HG03439 (cell line): ENCODE measurements around the gene PEAK3.
A peak's percentile ranks its signal among the peaks of the same experiment; 100 is the strongest.
"Not testable (repeated sequence)": the region's sequence is repeated elsewhere in the genome, so short reads cannot be mapped to it uniquely, and the experiment has no call there.

ENCODE experiments used
- ATAC-seq: cut with Tn5 transposase; IDR thresholded peaks from one replicate; pipeline ENCODE4 v1.9.1; 2021; ENCODE audit warnings: mild to moderate bottlenecking, moderate library complexity; ENCODE audit not compliant: unreplicated experiment

PEAK3 gene

DNA sequence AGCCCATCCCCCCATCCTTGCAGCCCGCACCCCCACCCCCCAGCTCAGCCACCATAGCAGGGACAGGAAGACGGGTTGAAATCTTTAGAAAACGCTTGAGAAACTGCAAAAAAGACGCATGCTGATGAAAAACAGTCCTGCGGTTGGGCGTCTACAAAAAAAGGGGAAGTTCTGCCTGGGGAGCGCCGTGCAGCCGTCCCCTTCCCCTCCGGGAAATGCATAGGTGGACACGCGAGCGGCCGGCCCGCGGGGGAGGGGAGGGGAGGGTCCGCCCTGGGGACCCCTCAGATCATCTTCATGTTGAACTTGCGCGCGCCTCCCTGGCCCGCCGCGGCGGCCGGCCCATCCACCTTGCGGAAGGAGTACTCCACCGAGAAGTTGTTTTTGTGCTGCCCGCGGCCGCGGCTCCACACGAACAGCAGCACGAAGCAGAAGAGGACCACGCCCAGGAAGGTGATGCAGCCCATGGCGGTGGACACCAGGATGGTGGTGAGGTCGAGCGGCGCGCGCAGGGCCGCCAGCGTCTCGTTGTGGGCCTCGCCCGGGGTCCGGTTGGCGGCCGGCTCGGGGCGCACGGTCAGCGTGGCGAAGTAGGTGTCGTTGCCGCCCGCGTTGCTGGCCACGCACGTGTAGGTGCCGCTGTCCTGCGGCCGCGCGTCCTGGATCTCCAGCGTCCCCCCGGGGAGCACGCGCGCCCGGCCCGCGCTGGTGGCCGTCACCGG is 7.9 kb upstream of the PEAK3 start:
- peak; percentile 35 for ATAC-seq

DNA sequence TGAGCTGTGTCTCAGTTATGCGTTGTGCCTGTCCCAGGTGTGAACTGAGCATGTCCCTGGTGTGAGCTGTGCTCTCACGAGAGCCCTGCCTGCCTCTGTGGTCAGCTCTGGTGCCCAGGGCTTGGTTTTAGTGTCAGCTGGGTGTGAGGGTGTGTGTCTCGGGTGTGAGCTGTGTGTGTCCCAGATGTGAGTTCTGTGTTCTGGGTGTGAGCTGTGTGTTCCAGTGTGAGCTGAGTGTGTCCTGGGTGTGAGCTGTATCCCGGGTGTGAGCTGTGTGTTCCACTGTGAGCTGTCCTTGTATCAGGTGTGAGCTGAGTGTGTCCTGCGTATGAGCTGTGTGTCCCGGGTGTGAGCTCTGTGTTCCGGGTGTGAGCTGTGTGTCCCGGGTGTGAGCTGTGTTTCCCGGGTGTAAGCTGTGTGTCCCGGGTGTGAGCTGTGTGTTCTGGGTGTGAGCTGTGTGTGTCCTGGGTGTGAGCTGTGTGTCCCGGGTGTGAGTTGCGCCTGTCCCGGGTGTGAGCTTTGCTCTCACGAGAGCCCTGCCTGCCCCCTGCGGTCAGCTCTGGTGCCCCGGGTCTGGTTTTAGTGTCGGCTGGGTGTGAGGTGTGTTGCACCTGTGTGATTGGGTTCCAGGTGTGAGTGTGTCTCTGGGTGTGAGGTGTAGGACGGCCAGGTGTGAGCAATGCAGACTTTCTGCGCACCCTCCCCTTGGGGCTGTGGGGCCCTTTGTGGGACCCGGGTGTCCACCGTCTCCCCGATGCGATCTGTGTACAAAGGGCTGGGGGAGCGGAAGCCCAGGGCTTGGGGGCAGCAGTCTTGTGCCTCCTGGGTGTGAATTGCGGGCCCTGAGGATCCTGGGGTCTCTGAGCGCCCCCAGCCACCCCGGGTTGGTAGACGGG is 7.1 kb upstream of the PEAK3 start:
- ATAC-seq = no peak

DNA sequence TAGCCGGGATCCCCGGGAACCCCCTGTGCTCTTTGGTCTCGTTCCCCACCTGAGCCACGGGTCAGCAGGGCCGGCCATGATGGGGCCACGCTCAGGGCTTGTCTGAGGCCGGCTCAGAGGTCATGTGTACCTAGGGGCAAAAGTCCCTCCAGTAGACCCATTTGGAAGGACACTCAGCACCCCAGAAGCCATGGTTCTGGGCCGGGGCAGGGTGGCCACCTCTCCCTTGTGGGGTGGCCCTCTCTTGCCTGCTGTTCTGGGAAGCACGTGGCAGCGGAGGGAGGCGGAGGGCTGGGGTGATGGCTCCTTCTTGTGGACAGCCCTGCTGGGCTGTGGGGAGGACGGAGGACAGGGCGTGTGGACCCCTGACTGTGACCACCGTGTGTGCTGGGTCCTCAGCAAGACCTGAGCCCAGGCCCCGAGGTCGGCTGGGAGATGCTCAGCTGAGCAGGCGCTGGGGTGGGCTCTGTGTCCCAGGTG is 6.4 kb upstream of the PEAK3 start:
- ATAC-seq = no peak

DNA sequence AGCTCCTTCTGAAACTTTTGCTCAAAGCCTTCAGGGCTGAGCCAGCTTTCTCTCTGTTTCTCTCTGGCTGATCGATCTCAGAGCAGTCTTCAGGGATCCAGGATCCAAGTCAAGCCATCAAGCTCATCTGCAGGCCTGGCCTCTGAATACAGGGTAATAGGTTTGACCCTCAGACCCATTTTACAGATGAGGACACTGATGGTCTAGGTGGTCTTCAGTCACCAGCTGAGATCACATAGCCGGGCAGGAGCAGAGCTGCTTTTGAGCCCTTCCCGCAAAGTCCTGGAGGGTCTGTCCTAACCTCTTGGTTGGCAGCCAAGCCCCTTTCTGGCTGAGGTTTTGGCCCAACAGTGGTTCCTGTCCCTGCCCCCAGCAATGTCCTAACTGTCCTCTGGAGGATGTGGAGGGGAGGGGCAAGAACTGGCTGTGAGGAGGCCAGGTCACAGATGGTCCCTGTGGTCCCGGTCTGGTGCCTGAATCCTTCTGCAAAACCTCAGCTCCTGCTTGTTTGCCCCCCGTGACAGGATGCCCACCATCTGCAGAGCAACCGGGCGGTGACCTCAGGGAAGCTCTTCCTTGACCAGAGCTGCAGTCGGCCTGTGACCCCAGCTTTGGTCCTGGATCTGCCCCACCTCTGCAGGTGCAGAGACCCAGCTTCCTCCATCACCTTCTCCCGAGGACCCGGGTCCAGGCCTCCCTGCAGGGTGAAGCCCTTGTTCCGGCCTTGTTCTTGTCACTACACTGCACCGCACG is 5.8 kb upstream of the PEAK3 start:
- no peak for ATAC-seq

DNA sequence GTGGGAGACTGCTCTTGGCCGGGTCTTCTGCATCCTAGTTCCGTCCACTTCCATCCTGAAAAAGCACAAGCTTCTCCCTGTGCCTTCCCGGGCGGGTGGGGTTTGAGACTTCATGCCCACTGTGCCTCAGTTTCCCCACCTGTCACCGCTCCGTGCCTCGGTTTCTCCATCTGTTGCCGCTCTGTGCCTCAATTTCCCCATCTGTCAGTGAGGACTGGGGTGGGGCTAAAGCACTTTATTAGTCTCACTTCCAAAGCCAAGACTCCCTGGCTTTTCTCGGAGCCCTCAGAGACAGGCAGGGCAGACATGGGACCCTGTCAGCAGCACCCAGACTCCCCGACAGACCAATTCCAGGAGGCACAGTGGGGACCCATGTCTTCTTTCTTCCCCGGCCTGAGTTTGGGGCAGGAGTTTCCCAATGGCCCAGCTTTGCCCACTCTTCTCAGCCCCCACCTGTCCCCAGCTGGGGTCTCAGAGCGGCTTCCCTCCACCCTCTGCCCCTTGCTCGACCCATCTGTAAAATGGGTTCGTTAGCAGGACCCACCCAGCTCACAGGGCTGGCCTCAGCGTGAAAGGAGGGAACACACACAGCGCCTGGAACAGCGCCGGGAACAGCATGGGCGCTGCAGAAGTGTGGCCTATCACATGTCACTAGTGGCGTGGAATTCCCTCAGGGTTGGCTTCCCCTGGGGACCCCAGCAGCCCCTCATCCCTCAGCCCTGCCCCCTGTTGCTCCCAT is 4.6 kb upstream of the PEAK3 start:
- no peak for ATAC-seq

DNA sequence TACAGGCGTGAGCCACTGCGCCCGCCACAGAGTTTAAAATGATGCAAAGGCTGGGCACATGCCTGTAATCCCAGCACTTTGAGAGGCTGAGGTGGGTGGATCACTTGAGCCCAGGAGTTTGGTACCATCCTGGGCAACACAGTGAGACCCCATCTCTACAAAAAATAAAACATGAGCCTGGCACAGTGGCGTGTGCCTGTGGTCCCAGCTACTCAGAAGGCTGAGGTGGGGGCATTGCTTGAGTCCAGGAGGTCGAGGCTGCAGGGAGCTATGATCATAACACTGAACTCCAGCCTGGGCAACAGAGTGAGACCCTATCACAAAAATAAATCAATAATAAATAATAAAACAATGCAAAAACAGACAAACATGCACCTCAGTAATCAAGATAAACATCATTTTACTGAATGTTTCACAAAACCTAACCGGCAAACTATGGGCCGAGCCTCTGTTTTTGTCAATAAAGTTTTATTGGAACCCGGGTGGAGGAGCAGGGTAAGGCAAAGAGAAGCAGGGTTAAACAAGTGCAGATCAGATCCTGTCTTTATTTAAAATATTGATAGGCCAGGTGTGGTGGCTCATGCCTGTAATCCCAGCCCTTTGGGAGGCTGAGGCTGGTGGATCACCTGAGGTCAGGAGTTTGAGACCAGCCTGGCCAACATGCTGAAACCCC is 2.0 kb upstream of the PEAK3 start:
- ATAC-seq = no peak

DNA sequence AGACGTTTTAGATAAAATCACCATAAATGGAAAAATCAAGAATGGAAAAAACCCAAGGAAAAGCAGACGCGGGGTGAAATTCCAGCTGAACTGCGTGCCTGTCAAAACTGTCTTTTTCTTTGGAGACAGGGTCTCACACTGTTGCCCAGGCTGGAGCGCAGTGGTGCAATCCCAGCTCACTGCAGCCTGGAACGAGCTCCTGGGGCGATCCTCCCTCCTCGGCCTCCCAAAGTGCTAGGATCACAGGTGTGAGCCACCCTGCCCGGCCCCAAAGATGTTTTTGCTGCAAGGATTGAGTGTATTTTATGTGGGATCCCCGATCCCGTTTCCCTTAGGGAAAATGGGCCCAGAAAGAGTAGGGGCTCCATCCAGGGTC is 875 bp upstream of the PEAK3 start:
- no peak for ATAC-seq

DNA sequence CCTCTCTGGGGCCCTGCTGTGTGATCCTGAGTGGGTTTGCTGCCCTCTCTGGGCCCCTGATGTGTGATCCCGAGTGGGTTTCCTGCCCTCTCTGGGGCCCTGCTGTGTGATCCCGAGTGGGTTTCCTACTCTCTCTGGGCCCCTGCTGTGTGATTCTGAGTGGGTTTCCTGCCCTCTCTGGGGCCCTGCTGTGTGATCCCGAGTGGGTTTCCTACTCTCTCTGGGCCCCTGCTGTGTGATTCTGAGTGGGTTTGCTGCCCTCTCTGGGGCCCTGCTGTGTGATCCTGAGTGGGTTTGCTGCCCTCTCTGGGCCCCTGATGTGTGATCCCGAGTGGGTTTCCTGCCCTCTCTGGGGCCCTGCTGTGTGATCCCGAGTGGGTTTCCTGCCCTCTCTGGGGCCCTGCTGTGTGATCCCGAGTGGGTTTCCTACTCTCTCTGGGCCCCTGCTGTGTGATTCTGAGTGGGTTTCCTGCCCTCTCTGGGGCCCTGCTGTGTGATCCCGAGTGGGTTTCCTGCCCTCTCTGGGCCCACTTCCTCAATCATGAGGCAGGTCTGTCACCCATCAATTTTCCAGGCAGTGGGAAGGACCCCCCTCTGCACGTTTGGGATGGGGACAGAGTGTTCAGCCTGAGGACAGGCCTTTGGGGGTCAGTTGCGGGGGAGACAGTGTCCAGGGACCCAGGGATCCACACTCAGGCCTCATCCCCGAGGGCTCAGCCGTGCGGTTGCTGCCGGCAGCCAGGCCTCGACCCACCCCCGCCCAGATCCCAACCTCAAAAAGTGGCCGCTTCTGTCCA is 512 bp downstream of the PEAK3 start:
- ATAC-seq = not testable (repeated sequence)

DNA sequence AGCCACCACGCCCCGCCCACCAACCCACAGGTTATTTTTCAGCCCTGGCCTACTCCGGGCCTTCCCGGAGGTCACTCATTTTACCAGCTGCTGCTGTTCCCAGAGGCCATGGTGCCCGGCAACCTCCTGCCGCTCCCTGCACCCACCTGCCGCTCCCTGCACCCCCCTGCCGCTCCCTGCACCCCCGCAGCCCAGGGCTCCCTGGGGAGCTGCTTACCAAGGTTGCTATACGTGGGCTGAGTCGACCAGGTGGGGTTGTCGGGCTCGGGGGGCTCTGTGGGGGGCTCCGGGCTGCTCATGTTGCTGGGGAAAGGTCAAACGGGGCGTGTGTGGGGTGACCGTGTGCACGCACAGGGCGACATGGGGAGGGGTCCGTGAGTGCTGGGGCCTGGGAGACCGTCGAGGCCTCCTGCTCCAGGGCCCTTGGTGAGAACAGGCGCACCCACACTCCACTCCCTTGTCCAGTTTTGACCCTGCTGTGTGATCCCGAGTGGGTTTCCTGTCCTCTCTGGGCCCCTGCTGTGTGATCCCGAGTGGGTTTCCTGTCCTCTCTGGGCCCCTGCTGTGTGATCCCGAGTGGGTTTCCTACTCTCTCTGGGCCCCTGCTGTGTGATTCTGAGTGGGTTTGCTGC is 1.2 kb downstream of the PEAK3 start:
- ATAC-seq = no peak

DNA sequence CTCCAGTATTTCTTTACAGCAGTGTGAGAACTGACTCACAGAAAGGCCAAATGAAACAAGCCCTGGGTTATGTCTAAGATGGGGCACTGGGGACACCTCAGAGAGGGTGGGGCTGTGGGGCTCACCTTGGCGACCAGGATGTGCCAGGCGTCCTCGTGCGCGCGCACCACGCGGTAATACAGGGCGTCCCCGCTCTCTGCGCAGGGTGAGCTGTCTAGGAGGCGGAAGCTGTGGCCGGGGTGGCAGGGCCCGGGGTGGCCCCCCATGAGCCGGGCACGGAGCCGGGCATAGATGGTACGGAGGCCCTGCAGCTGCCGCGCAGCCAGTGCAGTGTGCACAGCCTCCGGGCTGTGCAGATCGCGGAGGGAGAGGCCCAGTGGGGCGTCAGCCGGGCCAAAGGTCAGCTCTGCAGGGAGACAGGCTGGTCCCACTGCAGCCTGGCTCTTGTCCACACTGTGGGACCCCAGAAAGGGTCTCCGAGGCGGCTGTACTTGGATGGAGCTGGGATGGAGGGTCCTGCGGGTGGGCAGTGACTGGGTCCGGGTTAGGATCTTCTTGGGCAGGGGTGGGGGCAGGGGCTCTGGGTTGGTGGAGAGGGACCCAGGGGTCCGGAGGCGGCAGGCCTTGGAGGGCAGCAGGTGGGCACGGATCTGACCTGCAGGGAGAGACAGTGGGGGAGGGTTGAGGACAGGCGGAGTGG is 3.4 kb downstream of the PEAK3 start:
- ATAC-seq = no peak

DNA sequence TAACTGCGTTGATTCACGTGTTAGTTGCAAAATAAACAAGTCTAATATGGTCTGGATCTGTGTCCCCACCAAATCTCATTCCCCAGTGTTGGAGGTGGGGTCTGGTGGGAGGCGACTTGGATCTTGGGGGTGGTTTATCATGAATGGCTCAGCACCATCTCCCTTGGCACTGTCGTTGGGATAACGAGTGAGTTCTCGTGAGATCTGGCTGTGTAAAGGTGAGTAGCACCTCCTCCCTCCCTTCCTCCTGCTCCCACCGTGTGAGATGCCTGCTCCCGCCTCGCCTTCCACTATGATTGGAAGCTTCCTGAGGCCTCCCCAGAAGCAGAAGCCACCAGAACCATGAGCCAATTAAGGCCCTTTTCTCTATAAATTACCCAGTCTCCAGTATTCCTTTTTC is 4.8 kb downstream of the PEAK3 start:
- no peak for ATAC-seq

DNA sequence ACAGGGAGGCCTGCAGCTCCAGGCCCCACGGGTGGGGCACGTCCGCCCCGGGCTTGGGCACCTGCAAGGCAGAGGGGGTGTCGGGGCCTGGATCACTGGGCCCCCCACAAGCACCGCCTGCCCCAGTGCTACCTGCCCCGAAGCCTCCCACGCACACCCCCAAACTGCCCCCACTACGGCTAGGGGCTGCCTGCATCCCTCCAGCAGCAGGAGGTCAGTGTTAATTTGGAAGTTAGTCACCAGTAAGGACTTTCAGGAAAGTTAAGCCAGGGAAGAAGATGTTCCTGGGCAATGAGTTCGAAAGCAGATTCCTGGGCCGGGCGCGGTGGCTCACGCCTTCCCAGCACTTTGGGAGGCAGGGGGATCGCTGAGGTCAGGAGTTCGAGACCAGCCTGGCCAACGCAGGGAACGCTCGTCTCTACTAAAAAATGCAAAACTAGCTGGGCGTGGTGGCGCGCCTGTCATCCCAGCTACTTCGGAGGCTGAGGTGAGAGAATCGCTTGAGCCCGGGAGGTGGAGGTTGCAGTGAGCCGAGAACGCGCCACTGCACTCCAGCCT is 5.5 kb downstream of the PEAK3 start:
- no peak for ATAC-seq

DNA sequence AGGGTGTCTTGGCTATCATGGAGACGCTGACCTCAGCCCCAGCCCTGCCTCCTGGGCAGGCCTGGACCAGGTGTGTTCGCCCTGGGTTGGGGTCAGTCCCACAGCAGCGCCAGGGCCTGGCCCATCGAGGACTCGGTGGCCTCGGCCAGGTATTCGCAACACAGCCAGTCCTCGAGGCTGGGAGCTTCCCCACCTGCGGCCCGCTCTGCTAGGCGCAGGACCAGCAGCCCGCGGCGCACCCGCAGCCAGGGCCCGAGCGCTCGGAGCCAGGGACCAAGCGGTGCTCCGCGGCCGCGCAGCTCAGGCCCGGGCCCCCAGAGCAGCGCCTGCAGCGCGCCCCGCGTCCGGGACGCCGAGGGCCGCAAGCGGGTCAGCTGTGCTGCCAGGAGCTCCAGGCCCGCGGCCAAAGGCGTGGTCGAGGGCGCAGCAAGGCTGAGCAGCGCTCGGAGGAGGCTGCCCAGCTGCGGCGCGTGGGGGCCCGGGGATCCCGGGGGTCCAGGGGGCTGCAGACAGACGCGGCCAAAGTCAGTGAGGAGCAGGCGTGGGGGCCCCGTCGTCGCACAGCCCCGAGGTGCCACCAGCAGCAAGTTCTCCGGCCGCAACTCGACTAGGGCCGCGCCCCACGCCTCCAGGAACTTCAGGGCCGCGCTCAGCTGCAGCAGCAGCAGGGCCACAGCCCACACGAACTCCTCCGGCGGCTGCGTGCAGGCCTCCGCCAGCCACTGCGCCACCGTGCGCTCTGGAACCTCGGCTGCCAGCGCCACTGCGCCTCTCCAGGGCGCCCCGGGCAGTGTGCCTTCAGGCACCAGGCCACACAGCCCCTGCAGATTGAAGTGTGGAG is 6.2 kb downstream of the PEAK3 start:
- no peak for ATAC-seq

DNA sequence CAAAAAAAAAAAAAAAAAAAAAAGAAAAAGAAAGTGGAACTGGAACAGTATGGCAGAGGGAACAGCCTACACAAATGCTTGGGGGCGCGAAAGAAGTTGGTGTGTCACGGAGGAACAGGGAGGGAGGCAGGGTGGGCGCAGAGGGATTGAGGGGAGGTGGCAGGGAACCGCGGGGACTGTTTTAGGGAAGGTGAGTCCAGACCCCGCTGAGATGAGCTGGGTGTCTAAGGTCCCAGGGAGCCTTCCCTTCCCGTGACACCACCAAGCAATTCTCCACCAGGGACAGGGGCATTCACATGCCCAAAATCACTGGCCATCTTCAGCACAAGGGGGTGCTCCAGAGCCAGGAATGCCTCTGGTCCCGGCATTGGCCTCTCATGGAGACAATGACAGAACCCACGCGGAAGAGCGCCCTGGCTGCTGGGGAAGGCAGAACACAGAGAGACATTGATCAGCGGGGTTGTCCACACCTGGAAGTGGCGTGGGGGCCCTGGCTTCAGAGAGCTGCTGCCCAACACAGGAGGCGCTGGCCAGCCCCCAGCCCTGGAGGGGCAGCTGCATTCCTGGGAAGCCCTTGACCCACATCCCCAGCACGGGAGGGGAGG is 6.9 kb downstream of the PEAK3 start:
- ATAC-seq = no peak

DNA sequence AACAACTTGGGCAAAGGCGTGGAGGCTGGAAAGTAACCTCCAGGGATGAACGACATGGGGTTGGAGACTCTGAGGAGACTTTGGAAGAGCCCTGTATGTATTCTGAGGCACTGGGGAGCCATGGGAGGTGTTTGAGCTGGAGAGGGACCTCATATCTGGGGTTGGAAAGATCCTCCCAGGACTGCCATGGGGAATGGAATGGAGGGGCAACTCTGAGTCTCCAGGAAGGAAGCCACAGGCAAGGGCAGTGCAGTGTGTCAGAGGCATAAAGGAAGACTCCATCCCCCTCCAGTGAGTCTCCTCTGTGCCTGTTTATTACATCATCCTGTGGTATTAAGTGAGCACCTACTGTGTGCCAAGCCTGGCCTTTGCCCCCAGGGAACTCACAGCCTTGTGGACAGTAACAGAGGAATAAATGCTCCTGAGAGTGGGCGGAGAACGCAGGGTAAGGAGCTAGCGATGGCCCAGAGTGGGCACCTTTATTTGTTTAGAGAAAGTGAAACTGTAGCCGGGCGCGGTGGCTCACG is 7.7 kb downstream of the PEAK3 start:
- no peak for ATAC-seq

DNA sequence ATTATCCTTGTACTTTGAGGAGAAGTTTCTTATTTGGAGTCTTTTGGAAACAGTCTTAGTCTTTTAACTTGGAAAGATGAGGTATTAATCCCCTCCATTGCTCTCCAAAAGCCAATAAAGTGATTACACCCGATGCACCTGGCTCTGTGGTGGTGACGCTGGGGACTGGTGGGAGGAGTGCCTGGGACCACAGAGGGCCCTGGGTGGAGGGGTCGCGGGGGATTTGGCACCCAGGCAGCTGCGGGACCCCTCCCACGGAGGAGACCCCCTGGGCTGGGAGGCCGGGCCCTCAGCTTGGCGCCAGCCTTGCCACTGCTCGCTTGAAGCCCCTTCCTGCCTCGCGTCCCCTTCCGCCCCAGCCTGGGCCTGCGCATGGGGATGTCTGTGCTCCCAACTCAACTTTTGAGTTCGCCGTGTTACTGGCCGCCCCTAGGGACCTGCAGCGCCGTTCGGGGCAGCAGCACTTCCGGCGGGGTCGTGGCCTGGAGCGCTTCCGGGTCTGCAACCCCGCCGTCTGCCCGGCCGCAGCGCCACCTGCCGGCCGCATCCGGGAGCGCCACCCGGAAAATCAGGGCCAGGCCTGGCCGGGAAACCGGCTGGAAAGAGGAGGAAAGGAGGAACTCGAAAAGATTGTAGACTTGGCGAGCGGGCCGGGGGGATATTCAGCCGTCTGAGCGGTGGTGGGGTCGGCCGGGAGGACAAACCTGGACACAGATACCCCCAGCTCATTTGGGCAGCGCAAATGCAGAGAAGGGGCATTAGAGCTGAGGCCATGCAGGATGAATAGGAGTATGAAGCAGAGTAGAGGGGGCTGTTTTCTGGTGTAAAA is 8.4 kb downstream of the PEAK3 start:
- ATAC-seq = no peak
